Trophoblast cell (in vitro differentiated cells and primary cell): ENCODE measurements around the gene MAML3.

Experiments used
- DNase-seq, 2 donors: peaks; one replicate each; pipeline ENCODE4 v3.0.0-alpha.2; 2016
- H2AFZ ChIP-seq: 2 replicates; pipeline ENCODE4 v1.6.1; 2013; ENCODE audit warnings: low read length, moderate library complexity, mild to moderate bottlenecking; ENCODE audit not compliant: insufficient read depth, poor library complexity
- H2AK5ac ChIP-seq: 2 replicates; pipeline ENCODE4 v1.6.1; 2013; ENCODE audit warnings: mild to moderate bottlenecking, low read length
- H2BK120ac ChIP-seq: 2 replicates; pipeline ENCODE4 v1.6.1; 2013; ENCODE audit warnings: low read length, mild to moderate bottlenecking, moderate library complexity; ENCODE audit not compliant: insufficient read depth, poor library complexity
- H2BK12ac ChIP-seq: 2 replicates; pipeline ENCODE4 v1.6.1; 2013; ENCODE audit warnings: mild to moderate bottlenecking, low read length, moderate library complexity
- H2BK5ac ChIP-seq: 2 replicates; pipeline ENCODE4 v1.6.1; 2013; ENCODE audit warnings: low read length, low read depth, moderate library complexity, mild to moderate bottlenecking; ENCODE audit not compliant: poor library complexity
- H3K14ac ChIP-seq: 2 replicates; pipeline ENCODE4 v1.6.1; 2013; ENCODE audit warnings: mild to moderate bottlenecking, low read length
- H3K18ac ChIP-seq: 2 replicates; pipeline ENCODE4 v1.6.1; 2013; ENCODE audit warnings: mild to moderate bottlenecking, low read length
- H3K23ac ChIP-seq: 2 replicates; pipeline ENCODE4 v1.6.1; 2013; ENCODE audit warnings: low read length
- H3K27ac ChIP-seq: 2 replicates; pipeline ENCODE4 v1.5.1; 2013; ENCODE audit warnings: low read depth, mild to moderate bottlenecking, inconsistent platforms, low read length, moderate library complexity
- H3K27me3 ChIP-seq: 2 replicates; pipeline ENCODE4 v1.6.1; 2013; ENCODE audit warnings: inconsistent platforms, mild to moderate bottlenecking, low read length, moderate library complexity; ENCODE audit not compliant: insufficient read depth
- H3K36me3 ChIP-seq, 2 experiments: 1 replicate in 1 of 2; 2 replicates in 1 of 2; pipeline ENCODE4 v1.6.1; 2013; ENCODE audit warnings: low read length in 2 of 2, mild to moderate bottlenecking in 2 of 2, moderate library complexity in 1 of 2; ENCODE audit not compliant: insufficient read depth in 2 of 2, control insufficient read depth in 1 of 2
- H3K4ac ChIP-seq: 2 replicates; pipeline ENCODE4 v1.6.1; 2013; ENCODE audit warnings: low read depth, mild to moderate bottlenecking, low read length, moderate library complexity
- H3K4me1 ChIP-seq, 2 experiments: 1 replicate in 1 of 2; 2 replicates in 1 of 2; pipeline ENCODE4 v1.6.1; 2013; ENCODE audit warnings: low read length in 2 of 2, mild to moderate bottlenecking in 2 of 2, moderate library complexity in 1 of 2; ENCODE audit not compliant: insufficient read depth in 2 of 2, control insufficient read depth in 1 of 2
- H3K4me2 ChIP-seq: 2 replicates; pipeline ENCODE4 v1.6.1; 2013; ENCODE audit warnings: inconsistent platforms, mild to moderate bottlenecking, low read length, moderate library complexity
- H3K4me3 ChIP-seq: 2 replicates; pipeline ENCODE4 v1.5.1; 2013; ENCODE audit warnings: mild to moderate bottlenecking, low read depth, low read length, inconsistent platforms
- H3K79me1 ChIP-seq: one replicate; pipeline ENCODE4 v1.6.1; 2013; ENCODE audit warnings: low read length
- H3K79me2 ChIP-seq: 2 replicates; pipeline ENCODE4 v1.6.1; 2013; ENCODE audit warnings: low read length, mild to moderate bottlenecking; ENCODE audit not compliant: control insufficient read depth, insufficient read depth, poor library complexity
- H3K9ac ChIP-seq: 2 replicates; pipeline ENCODE4 v1.6.1; 2013; ENCODE audit warnings: mild to moderate bottlenecking, low read length
- H3K9me3 ChIP-seq: 2 replicates; pipeline ENCODE4 v1.6.1; 2013; ENCODE audit warnings: low read depth, mild to moderate bottlenecking, control low read depth, inconsistent platforms, low read length; ENCODE audit not compliant: insufficient read depth
- H4K12ac ChIP-seq: 2 replicates; pipeline ENCODE4 v1.6.1; 2013; ENCODE audit warnings: low read depth, mild to moderate bottlenecking, low read length, moderate library complexity
- H4K8ac ChIP-seq: 2 replicates; pipeline ENCODE4 v1.6.1; 2013; ENCODE audit warnings: low read depth, mild to moderate bottlenecking, low read length, moderate library complexity
- H4K91ac ChIP-seq: one replicate; pipeline ENCODE4 v1.6.1; 2013; ENCODE audit warnings: low read depth, mild to moderate bottlenecking, low read length, moderate library complexity
- WGBS: extraction: QIAGEN DNeasy Blood & Tissue Kit; methylation state at CpG from one replicate; pipeline ENCODE4 v1.1.7; 2013; ENCODE audit warnings: missing lambda C conversion rate; ENCODE audit not compliant: insufficient read length, insufficient coverage; ENCODE audit errors: extremely low coverage; 5-methylcytosine and 5-hydroxymethylcytosine counted together

MAML3 gene

DNA sequence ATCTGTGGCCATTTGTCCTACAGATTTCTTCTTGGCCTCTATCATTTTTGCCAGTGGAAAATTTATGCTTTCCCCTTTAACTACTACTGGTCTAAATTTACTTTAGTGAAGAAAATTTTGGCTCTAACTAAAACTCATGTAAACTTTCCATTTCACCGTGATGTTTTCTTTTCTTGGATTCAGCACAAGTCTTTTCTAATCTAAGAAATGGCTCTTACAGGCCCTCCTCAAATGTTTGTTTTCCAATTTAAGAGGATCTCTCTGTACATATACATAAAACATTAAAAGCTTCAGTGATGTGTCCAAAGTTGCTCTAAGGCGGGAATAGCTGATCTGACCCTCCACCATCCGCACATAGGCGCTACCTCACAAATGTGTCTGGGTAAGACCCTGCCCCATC, 68.1 kb downstream of the MAML3 start:
- no peaks in the 10 kb centered on the region for H3K27me3 ChIP-seq
- H3K18ac ChIP-seq: no peak overlapping the region
- peak overlapping the region; percentile 64 for H2AK5ac ChIP-seq
- peak overlapping the region; percentile 55 for H4K91ac ChIP-seq
- no peak for DNase-seq
- H3K79me2 ChIP-seq: peaks cover 5% of the 10 kb centered on the region
- H3K14ac ChIP-seq: no peak overlapping the region
- H3K79me1 ChIP-seq: peaks cover 35% of the 10 kb centered on the region
- H4K8ac ChIP-seq: no peak overlapping the region
- H3K36me3 ChIP-seq: no peaks in the 10 kb centered on the region
- H3K4me3 ChIP-seq: no peak overlapping the region
- H3K4me1 ChIP-seq: peaks cover 25 to 39% of the 10 kb centered on the region in 2 experiments
- peak overlapping the region; percentile 90 for H3K27ac ChIP-seq
- no peak overlapping the region for H3K4me2 ChIP-seq
- H2BK5ac ChIP-seq: peak overlapping the region; percentile 71
- no peak overlapping the region for H3K23ac ChIP-seq
- peak overlapping the region; percentile 93 for H2BK12ac ChIP-seq
- no peak overlapping the region for H3K9ac ChIP-seq
- no peak overlapping the region for H3K4ac ChIP-seq
- H2AFZ ChIP-seq: no peak overlapping the region
- H3K9me3 ChIP-seq: no peaks in the 10 kb centered on the region
- H4K12ac ChIP-seq: no peak overlapping the region
- no CpG with 5 or more reads among the region's 4 CpGs for WGBS
- peak overlapping the region; percentile 36 for H2BK120ac ChIP-seq

DNA sequence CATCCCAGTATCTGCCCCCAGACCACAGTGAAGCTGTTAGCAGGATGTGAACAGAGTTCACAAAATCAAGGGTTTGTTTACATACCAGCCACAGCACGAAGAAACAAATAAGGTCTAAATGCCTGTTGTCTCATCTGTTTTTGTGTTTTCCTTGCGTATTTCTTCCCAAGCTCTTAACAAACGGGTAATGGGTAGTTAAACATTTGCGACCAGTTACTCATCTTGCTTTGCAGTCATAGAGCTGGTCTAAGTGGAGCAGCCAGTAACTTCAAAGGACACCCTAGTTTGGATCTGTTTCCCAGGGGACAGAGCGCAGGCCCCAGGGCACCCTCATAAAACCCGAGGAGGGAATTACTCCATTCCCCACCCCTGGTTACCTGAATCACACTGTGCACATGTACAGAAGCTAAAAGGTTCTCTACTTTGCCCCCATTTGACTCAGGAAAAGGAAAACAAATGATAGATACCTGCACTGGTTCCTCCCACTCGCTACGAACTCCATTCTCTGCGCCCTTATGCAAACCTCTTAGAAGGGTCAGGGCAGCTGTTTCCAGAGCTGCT, 68.8 kb downstream of the MAML3 start:
- Histone ChIP-seq H3K4me1 (peaks cover 19 to 34% of the 10 kb centered on the region in 2 experiments), H3K27me3 (no peaks in the 10 kb centered on the region), H3K9me3 (no peaks in the 10 kb centered on the region), H2AK5ac (no peak overlapping the region), H4K91ac (peak overlapping the region; percentile 66), H3K4me3 (no peak overlapping the region), H3K14ac (no peak overlapping the region), H4K12ac (no peak overlapping the region), H2BK12ac (peak overlapping the region; percentile 37), H3K18ac (no peak overlapping the region), H2BK120ac (no peak overlapping the region), H2BK5ac (peak overlapping the region; percentile 64), H3K23ac (no peak overlapping the region), H4K8ac (no peak overlapping the region), H3K79me2 (peaks cover 5% of the 10 kb centered on the region), H3K4ac (no peak overlapping the region), H3K36me3 (no peaks in the 10 kb centered on the region), H2AFZ (no peak overlapping the region), H3K27ac (peak overlapping the region; percentile 90), H3K9ac (no peak overlapping the region), H3K4me2 (peak overlapping the region; percentile 39), H3K79me1 (peaks cover 31% of the 10 kb centered on the region)
- no CpG with 5 or more reads among the region's 9 CpGs for WGBS
- peak; percentile 66 to 68 for DNase-seq

- Histone ChIP-seq H3K79me1 (peaks cover 29% of the 10 kb centered on the region), H3K18ac (no peak overlapping the region), H3K9ac (no peak overlapping the region), H3K9me3 (no peaks in the 10 kb centered on the region), H3K4me3 (no peak overlapping the region), H4K8ac (no peak overlapping the region), H3K4me2 (no peak overlapping the region), H3K23ac (no peak overlapping the region), H3K27me3 (no peaks in the 10 kb centered on the region), H3K36me3 (no peaks in the 10 kb centered on the region), H4K12ac (no peak overlapping the region), H4K91ac (peak overlapping the region; percentile 53), H2AK5ac (no peak overlapping the region), H3K4me1 (peaks cover 16 to 32% of the 10 kb centered on the region in 2 experiments), H3K27ac (peak overlapping the region; percentile 89), H2BK120ac (peak overlapping the region; percentile 75), H3K4ac (no peak overlapping the region), H2BK12ac (no peak overlapping the region), H3K14ac (no peak overlapping the region), H2BK5ac (no peak overlapping the region), H2AFZ (no peak overlapping the region), H3K79me2 (peaks cover 3% of the 10 kb centered on the region)
- DNase-seq: no peak
- WGBS: 100% methylated on average over 3 of the region's 5 CpGs
Measured at GRCh38 chr4:140084385-140084784, 69.6 kb downstream of the MAML3 start.

GRCh38 chr4:140082391-140082755, 71.6 kb downstream of the MAML3 start:
- no peak for DNase-seq
- H3K4ac ChIP-seq: peak overlapping the region; percentile 71
- H2AK5ac ChIP-seq: peak overlapping the region; percentile 16
- no peaks in the 10 kb centered on the region for H3K36me3 ChIP-seq
- peak overlapping the region; percentile 81 for H2BK12ac ChIP-seq
- H4K8ac ChIP-seq: peak overlapping the region; percentile 8
- peaks cover 28% of the 10 kb centered on the region for H3K79me1 ChIP-seq
- peak overlapping the region; percentile 82 for H2BK120ac ChIP-seq
- H3K4me1 ChIP-seq: peaks cover 18 to 27% of the 10 kb centered on the region in 2 experiments
- no peaks in the 10 kb centered on the region for H3K9me3 ChIP-seq
- peak overlapping the region; percentile 23 for H3K23ac ChIP-seq
- H2AFZ ChIP-seq: peak overlapping the region; percentile 9
- H4K91ac ChIP-seq: peak overlapping the region; percentile 80
- no peaks in the 10 kb centered on the region for H3K27me3 ChIP-seq
- H3K79me2 ChIP-seq: peaks cover 3% of the 10 kb centered on the region
- peak overlapping the region; percentile 74 for H3K18ac ChIP-seq
- H3K4me2 ChIP-seq: no peak overlapping the region
- H3K9ac ChIP-seq: no peak overlapping the region
- H3K4me3 ChIP-seq: no peak overlapping the region
- no peak overlapping the region for H4K12ac ChIP-seq
- peak overlapping the region; percentile 75 for H2BK5ac ChIP-seq
- peak overlapping the region; percentile 72 for H3K27ac ChIP-seq
- WGBS: no CpG with 5 or more reads among the region's 7 CpGs
- peak overlapping the region; percentile 59 for H3K14ac ChIP-seq
